ENCODE measurements around the gene SPOCK1.

SPOCK1 gene

DNA sequence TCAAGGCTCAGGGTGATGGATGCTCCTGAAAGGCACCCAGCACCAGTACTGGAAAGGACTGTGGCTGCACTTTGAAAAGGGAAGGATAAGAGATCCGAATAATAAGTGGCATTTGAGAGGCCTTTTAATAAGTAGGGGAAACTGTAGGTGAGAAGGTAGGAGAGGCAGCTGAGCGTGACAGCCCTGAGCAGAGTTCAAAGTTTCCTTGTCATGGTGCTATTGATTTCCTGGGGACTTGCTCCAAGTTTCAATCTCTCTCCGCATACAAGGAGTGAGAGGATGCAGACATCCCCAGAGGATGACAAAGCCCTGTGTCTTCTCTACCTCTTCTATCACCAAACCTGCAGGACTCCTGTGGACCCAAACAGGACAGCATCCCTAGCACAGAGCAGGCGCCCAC lies 354.5 kb downstream of the SPOCK1 start:
- TF ChIP-seq, protein P1, sequence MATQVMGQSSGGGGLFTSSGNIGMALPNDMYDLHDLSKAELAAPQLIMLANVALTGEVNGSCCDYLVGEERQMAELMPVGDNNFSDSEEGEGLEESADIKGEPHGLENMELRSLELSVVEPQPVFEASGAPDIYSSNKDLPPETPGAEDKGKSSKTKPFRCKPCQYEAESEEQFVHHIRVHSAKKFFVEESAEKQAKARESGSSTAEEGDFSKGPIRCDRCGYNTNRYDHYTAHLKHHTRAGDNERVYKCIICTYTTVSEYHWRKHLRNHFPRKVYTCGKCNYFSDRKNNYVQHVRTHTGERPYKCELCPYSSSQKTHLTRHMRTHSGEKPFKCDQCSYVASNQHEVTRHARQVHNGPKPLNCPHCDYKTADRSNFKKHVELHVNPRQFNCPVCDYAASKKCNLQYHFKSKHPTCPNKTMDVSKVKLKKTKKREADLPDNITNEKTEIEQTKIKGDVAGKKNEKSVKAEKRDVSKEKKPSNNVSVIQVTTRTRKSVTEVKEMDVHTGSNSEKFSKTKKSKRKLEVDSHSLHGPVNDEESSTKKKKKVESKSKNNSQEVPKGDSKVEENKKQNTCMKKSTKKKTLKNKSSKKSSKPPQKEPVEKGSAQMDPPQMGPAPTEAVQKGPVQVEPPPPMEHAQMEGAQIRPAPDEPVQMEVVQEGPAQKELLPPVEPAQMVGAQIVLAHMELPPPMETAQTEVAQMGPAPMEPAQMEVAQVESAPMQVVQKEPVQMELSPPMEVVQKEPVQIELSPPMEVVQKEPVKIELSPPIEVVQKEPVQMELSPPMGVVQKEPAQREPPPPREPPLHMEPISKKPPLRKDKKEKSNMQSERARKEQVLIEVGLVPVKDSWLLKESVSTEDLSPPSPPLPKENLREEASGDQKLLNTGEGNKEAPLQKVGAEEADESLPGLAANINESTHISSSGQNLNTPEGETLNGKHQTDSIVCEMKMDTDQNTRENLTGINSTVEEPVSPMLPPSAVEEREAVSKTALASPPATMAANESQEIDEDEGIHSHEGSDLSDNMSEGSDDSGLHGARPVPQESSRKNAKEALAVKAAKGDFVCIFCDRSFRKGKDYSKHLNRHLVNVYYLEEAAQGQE (IDR thresholded peaks at IDR 0.05; ENCODE audit: insufficient replicate concordance, low read depth): no peak
- TF ChIP-seq, protein P2, sequence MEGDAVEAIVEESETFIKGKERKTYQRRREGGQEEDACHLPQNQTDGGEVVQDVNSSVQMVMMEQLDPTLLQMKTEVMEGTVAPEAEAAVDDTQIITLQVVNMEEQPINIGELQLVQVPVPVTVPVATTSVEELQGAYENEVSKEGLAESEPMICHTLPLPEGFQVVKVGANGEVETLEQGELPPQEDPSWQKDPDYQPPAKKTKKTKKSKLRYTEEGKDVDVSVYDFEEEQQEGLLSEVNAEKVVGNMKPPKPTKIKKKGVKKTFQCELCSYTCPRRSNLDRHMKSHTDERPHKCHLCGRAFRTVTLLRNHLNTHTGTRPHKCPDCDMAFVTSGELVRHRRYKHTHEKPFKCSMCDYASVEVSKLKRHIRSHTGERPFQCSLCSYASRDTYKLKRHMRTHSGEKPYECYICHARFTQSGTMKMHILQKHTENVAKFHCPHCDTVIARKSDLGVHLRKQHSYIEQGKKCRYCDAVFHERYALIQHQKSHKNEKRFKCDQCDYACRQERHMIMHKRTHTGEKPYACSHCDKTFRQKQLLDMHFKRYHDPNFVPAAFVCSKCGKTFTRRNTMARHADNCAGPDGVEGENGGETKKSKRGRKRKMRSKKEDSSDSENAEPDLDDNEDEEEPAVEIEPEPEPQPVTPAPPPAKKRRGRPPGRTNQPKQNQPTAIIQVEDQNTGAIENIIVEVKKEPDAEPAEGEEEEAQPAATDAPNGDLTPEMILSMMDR (IDR thresholded peaks at IDR 0.05; ENCODE audit: insufficient read depth, low read length): no peak
- Histone ChIP-seq H3K27me3 (ENCODE audit: insufficient read depth, poor library complexity, severe bottlenecking) (no peaks in the 10 kb centered on the region), H3K27ac (replicated peaks) (no peak overlapping the region), H3K4me3 (replicated peaks; ENCODE audit: insufficient read depth, low read length) (no peak overlapping the region)
- no peak for DNase-seq (ENCODE audit: low read depth in 1 of 2, low spot score in 1 of 2)

DNA sequence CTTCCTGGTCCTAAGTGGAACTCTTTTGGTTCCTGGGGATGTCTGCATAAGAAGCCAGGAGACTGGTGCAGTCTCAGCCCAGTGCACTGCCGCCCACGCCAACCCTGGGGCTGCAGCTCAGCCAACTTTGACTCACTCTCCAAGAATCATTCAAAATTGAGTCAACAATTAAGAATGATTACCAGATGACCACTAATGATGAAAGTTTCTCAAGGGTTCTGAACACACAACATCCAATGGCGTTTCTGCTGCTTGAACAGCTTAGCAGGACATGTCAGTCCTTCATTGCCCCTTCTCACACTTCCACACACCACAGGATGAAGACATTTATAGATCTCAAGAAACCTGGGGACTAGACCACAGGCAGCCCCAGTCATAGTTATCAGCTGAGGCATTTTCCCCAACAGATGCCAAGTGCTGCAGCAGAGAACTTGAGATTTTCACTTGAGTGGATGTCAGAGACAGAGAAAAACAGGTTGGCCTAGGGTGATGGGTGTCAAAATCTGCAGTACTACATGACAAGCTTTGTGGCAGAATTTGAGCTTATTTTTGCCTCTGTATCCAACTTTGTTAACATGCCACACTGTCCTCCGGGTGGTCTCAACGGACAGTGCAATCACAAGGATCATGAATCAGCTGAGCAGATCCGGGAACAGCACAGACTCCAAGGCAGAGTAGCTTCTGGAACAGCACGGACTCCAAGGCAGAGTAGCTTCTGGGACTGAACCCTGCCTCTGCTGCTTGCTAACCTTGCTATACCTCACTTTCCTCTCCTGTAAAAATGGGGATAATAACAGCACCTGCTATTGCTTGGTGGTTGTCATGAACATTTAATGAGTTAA lies 356.1 kb downstream of the SPOCK1 start:
- H3K4me3 ChIP-seq (replicated peaks; ENCODE audit: insufficient read depth, low read length): no peak overlapping the region
- no peak for TF ChIP-seq GABPA (IDR thresholded peaks at IDR 0.05; ENCODE audit: low read depth)
- TF ChIP-seq POLR2AphosphoS5 (IDR thresholded peaks at IDR 0.05; ENCODE audit: low read depth): no peak
- TF ChIP-seq, protein P2 (IDR thresholded peaks at IDR 0.05; ENCODE audit: insufficient read depth, low read length): no peak
- TF ChIP-seq, protein P1 (IDR thresholded peaks at IDR 0.05; ENCODE audit: insufficient replicate concordance, low read depth): no peak
- no peak for TF ChIP-seq SPI1 (IDR thresholded peaks at IDR 0.05; ENCODE audit: borderline replicate concordance, low read depth)
- H3K27me3 ChIP-seq (ENCODE audit: insufficient read depth, poor library complexity, severe bottlenecking): no peaks in the 10 kb centered on the region
- DNase-seq (ENCODE audit: low read depth in 1 of 2, low spot score in 1 of 2): no peak
- no peak overlapping the region for H3K27ac ChIP-seq (replicated peaks)

DNA sequence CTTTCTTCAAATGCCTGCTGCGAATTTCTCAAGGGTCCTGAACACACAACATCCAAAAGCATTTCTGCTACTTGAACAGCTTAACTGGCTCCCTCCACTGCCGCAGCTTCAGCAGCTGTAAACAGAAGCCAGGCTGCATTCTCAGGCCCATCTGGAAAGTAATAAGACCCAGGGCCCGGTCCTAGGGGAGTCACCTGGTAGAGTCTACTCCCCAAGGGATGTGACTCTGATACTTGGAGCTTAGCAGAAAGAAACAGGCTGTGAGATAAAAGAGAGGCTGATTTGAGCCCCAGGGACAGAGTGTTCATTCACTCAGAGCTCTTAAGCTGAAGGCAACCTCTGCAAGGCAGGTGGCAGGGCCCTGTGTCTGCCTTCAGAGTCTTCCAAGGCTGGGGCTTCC lies 356.8 kb downstream of the SPOCK1 start:
- Histone ChIP-seq H3K27ac (replicated peaks) (no peak overlapping the region), H3K27me3 (ENCODE audit: insufficient read depth, poor library complexity, severe bottlenecking) (no peaks in the 10 kb centered on the region), H3K4me3 (replicated peaks; ENCODE audit: insufficient read depth, low read length) (no peak overlapping the region)
- no peak for TF ChIP-seq SPI1 (IDR thresholded peaks at IDR 0.05; ENCODE audit: borderline replicate concordance, low read depth)
- no peak for TF ChIP-seq GABPA (IDR thresholded peaks at IDR 0.05; ENCODE audit: low read depth)
- no peak for DNase-seq (ENCODE audit: low read depth in 1 of 2, low spot score in 1 of 2)

DNA sequence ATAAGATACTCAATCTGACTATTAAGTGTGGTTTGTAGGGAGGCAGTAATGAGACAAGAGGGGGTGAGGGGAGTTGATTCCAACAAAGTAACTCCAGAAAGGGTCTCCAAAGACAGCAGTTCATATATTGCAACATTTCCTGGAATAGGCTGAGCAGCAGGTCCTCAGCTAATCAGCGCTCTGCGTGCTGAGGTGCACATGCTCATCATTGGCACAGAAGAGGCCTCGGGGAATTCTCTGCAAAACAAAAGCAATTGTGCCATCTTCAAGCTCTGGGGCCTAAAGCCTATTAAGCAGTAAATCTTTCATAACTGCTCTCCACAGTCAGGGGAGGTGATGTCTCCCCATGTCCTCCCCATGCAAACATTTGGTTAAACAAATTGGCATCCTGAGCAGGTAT lies 357.3 kb downstream of the SPOCK1 start:
- Histone ChIP-seq H3K27me3 (ENCODE audit: insufficient read depth, poor library complexity, severe bottlenecking) (no peaks in the 10 kb centered on the region), H3K4me3 (replicated peaks; ENCODE audit: insufficient read depth, low read length) (no peak overlapping the region), H3K27ac (replicated peaks) (no peak overlapping the region)
- DNase-seq (ENCODE audit: low read depth in 1 of 2, low spot score in 1 of 2): no peak
- TF ChIP-seq SPI1 (IDR thresholded peaks at IDR 0.05; ENCODE audit: borderline replicate concordance, low read depth) (no peak), GABPA (IDR thresholded peaks at IDR 0.05; ENCODE audit: low read depth) (no peak), POLR2AphosphoS5 (IDR thresholded peaks at IDR 0.05; ENCODE audit: low read depth) (no peak)
- TF ChIP-seq, protein P1 (IDR thresholded peaks at IDR 0.05; ENCODE audit: insufficient replicate concordance, low read depth): no peak
- TF ChIP-seq, protein P2 (IDR thresholded peaks at IDR 0.05; ENCODE audit: insufficient read depth, low read length): no peak

Measured in HL-60 (cell line).